Neural cell (in vitro differentiated cells): ENCODE data around the gene CADPS2. TPM values are rescaled to one million over a fixed set of nuclear protein-coding genes. Genes with fewer than 3 reads are reported as not detected.

Experiments
- H2AFZ ChIP-seq: fragments of 200-600, 300-800 bp; sonication (generic), shearing (Covaris generic); 2 replicates; pipeline ENCODE4 v1.6.0; 2014; ENCODE audit warnings: low read depth, mild to moderate bottlenecking, antibody characterized with exemption, low read length, moderate library complexity
- H3F3A ChIP-seq: fragments of 200-600 bp; shearing (Covaris generic); 2 replicates; pipeline ENCODE4 v1.6.1; 2016; ENCODE audit warnings: mild to moderate bottlenecking, moderate library complexity, mixed read lengths, antibody characterized with exemption, low read length; ENCODE audit not compliant: insufficient read depth, poor library complexity, severe bottlenecking
- H3K27ac ChIP-seq: fragments of 200-600, 300-800 bp; sonication (generic), shearing (Covaris generic); 2 replicates; pipeline ENCODE4 v1.5.1; 2014; ENCODE audit warnings: mild to moderate bottlenecking, low read length, moderate library complexity
- H3K27me3 ChIP-seq: fragments of 300-800, 200-600 bp; sonication (generic), shearing (Covaris generic); 2 replicates; pipeline ENCODE4 v1.6.0; 2014; ENCODE audit warnings: mild to moderate bottlenecking, low read depth, low read length, moderate library complexity; ENCODE audit not compliant: insufficient read depth
- H3K36me3 ChIP-seq: fragments of 300-800, 200-600 bp; sonication (generic), shearing (Covaris generic); 2 replicates; pipeline ENCODE4 v1.5.1; 2014; ENCODE audit warnings: mild to moderate bottlenecking, antibody characterized with exemption, low read length, moderate library complexity; ENCODE audit not compliant: insufficient read depth
- H3K4me2 ChIP-seq: fragments of 300-800, 200-600 bp; sonication (generic), shearing (Covaris generic); 2 replicates; pipeline ENCODE4 v1.6.0; 2014; ENCODE audit warnings: mild to moderate bottlenecking, low read length
- H3K4me3 ChIP-seq: fragments of 300-800, 200-600 bp; sonication (generic), shearing (Covaris generic); 2 replicates; pipeline ENCODE4 v1.5.1; 2014; ENCODE audit warnings: mild to moderate bottlenecking, low read length, moderate library complexity
- H3K79me2 ChIP-seq: fragments of 200-600 bp; shearing (Covaris generic); replicated peaks from 2 replicates; pipeline ENCODE4 v1.6.0; 2014; ENCODE audit warnings: mild to moderate bottlenecking, low read length, moderate library complexity; ENCODE audit not compliant: insufficient read depth
- H3K9ac ChIP-seq: fragments of 300-800, 200-600 bp; sonication (generic), shearing (Covaris generic); 2 replicates; pipeline ENCODE4 v1.6.1; 2016; ENCODE audit warnings: mild to moderate bottlenecking, low read length, mixed read lengths
- H3K9me2 ChIP-seq: fragments of 200-600 bp; shearing (Covaris generic); 2 replicates; pipeline ENCODE4 v1.6.1; 2016; ENCODE audit warnings: mild to moderate bottlenecking, low read length, mixed read lengths; ENCODE audit not compliant: insufficient read depth
- H3K9me3 ChIP-seq: fragments of 200-600, 300-800 bp; sonication (generic), shearing (Covaris generic); 2 replicates; pipeline ENCODE4 v1.6.1; 2016; ENCODE audit warnings: mild to moderate bottlenecking, mixed run types, low read length, moderate library complexity, mixed read lengths
- H4K20me1 ChIP-seq: fragments of 200-600 bp; shearing (Covaris generic); 2 replicates; pipeline ENCODE4 v1.6.1; 2016; ENCODE audit warnings: mild to moderate bottlenecking, mixed run types; ENCODE audit not compliant: insufficient read depth
- EP300 ChIP-seq: fragments of 450-650 bp; conservative IDR thresholded peaks from 2 replicates; pipeline ENCODE4 v1.6.1; 2014; ENCODE audit warnings: antibody characterized with exemption, mild to moderate bottlenecking, moderate library complexity; ENCODE audit not compliant: poor library complexity, severe bottlenecking
- EZH2 ChIP-seq: fragments of 200-600, 300-800 bp; shearing (Covaris generic), sonication (generic); IDR thresholded peaks from 2 replicates; pipeline ENCODE4 v1.6.1; 2014; ENCODE audit warnings: antibody characterized with exemption, low read length, borderline replicate concordance, mild to moderate bottlenecking; ENCODE audit not compliant: insufficient read depth, poor library complexity, severe bottlenecking
- MXI1 ChIP-seq: fragments of 450-650 bp; conservative IDR thresholded peaks from 2 replicates; pipeline ENCODE4 v1.6.1; 2014; ENCODE audit warnings: antibody characterized with exemption, mild to moderate bottlenecking; ENCODE audit not compliant: poor library complexity, severe bottlenecking
- POLR2AphosphoS5 ChIP-seq: IDR thresholded peaks from 2 replicates; pipeline ENCODE4 v1.6.1; 2012
- RAD21 ChIP-seq: fragments of 450-650 bp; conservative IDR thresholded peaks from 2 replicates; pipeline ENCODE4 v1.6.1; 2014; ENCODE audit warnings: antibody characterized with exemption, mild to moderate bottlenecking, moderate library complexity
- SMC3 ChIP-seq: fragments of 450-650 bp; conservative IDR thresholded peaks from 2 replicates; pipeline ENCODE4 v1.6.1; 2014; ENCODE audit warnings: antibody characterized with exemption, mild to moderate bottlenecking, moderate library complexity; ENCODE audit not compliant: poor library complexity
- TAF1 ChIP-seq: IDR thresholded peaks from 2 replicates; pipeline ENCODE4 v1.6.1; 2012; ENCODE audit warnings: low read depth
- polyA plus RNA-seq: library from polyadenylated mRNA; depleted of rRNA; stranded (reverse); fragments of >200 nt; gene quantifications from 2 replicates; pipeline ENCODE4 v1.2.3, GENCODE V29; 2014
- TF ChIP-seq, protein P1 (sequence below): fragments of 450-650 bp; IDR thresholded peaks from 2 replicates; pipeline ENCODE4 v1.5.1; 2014; ENCODE audit warnings: antibody characterized with exemption, mild to moderate bottlenecking, moderate library complexity; ENCODE audit not compliant: poor library complexity, severe bottlenecking
- TF ChIP-seq, protein P2 (sequence below): IDR thresholded peaks from 2 replicates; pipeline ENCODE4 v1.6.1; 2012; ENCODE audit warnings: borderline replicate concordance

Gene CADPS2
- polyA plus RNA-seq, 1 donor from 2014 or later: 5.9 TPM

DNA sequence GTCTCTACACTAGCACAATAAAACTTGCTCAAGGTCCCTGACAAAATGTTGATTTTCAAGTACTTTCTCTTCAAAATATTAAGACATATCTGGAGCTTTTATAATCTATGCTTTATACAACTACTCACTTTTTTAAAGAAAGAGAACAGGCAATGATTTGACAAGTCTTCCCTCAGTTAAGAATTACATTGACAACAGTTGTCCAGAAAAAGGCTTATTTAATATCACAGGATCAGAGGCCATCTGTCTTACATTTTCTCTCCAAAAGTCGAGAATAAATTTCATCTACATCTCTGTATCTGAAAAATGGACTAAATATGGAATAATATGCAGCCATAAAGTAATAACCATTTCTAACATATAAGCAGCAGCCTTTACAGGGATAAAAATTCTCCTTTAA is 175.3 kb downstream of the CADPS2 start:
- no peaks in the 10 kb centered on the region for H4K20me1 ChIP-seq
- TF ChIP-seq POLR2AphosphoS5 (no peak), TAF1 (no peak), RAD21 (no peak), SMC3 (no peak), MXI1 (no peak), EZH2 (no peak), EP300 (no peak)
- TF ChIP-seq, protein P1, sequence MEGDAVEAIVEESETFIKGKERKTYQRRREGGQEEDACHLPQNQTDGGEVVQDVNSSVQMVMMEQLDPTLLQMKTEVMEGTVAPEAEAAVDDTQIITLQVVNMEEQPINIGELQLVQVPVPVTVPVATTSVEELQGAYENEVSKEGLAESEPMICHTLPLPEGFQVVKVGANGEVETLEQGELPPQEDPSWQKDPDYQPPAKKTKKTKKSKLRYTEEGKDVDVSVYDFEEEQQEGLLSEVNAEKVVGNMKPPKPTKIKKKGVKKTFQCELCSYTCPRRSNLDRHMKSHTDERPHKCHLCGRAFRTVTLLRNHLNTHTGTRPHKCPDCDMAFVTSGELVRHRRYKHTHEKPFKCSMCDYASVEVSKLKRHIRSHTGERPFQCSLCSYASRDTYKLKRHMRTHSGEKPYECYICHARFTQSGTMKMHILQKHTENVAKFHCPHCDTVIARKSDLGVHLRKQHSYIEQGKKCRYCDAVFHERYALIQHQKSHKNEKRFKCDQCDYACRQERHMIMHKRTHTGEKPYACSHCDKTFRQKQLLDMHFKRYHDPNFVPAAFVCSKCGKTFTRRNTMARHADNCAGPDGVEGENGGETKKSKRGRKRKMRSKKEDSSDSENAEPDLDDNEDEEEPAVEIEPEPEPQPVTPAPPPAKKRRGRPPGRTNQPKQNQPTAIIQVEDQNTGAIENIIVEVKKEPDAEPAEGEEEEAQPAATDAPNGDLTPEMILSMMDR: no peak
- TF ChIP-seq, protein P2, sequence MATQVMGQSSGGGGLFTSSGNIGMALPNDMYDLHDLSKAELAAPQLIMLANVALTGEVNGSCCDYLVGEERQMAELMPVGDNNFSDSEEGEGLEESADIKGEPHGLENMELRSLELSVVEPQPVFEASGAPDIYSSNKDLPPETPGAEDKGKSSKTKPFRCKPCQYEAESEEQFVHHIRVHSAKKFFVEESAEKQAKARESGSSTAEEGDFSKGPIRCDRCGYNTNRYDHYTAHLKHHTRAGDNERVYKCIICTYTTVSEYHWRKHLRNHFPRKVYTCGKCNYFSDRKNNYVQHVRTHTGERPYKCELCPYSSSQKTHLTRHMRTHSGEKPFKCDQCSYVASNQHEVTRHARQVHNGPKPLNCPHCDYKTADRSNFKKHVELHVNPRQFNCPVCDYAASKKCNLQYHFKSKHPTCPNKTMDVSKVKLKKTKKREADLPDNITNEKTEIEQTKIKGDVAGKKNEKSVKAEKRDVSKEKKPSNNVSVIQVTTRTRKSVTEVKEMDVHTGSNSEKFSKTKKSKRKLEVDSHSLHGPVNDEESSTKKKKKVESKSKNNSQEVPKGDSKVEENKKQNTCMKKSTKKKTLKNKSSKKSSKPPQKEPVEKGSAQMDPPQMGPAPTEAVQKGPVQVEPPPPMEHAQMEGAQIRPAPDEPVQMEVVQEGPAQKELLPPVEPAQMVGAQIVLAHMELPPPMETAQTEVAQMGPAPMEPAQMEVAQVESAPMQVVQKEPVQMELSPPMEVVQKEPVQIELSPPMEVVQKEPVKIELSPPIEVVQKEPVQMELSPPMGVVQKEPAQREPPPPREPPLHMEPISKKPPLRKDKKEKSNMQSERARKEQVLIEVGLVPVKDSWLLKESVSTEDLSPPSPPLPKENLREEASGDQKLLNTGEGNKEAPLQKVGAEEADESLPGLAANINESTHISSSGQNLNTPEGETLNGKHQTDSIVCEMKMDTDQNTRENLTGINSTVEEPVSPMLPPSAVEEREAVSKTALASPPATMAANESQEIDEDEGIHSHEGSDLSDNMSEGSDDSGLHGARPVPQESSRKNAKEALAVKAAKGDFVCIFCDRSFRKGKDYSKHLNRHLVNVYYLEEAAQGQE: no peak
- H3F3A ChIP-seq: no peaks in the 10 kb centered on the region
- no peaks in the 10 kb centered on the region for H3K36me3 ChIP-seq
- no peak overlapping the region for H2AFZ ChIP-seq
- no peak overlapping the region for H3K27ac ChIP-seq
- no peak overlapping the region for H3K9ac ChIP-seq
- H3K4me3 ChIP-seq: no peak overlapping the region
- H3K27me3 ChIP-seq: no peaks in the 10 kb centered on the region
- no peaks in the 10 kb centered on the region for H3K79me2 ChIP-seq
- no peaks in the 10 kb centered on the region for H3K9me2 ChIP-seq
- no peaks in the 10 kb centered on the region for H3K9me3 ChIP-seq
- H3K4me2 ChIP-seq: no peak overlapping the region

DNA sequence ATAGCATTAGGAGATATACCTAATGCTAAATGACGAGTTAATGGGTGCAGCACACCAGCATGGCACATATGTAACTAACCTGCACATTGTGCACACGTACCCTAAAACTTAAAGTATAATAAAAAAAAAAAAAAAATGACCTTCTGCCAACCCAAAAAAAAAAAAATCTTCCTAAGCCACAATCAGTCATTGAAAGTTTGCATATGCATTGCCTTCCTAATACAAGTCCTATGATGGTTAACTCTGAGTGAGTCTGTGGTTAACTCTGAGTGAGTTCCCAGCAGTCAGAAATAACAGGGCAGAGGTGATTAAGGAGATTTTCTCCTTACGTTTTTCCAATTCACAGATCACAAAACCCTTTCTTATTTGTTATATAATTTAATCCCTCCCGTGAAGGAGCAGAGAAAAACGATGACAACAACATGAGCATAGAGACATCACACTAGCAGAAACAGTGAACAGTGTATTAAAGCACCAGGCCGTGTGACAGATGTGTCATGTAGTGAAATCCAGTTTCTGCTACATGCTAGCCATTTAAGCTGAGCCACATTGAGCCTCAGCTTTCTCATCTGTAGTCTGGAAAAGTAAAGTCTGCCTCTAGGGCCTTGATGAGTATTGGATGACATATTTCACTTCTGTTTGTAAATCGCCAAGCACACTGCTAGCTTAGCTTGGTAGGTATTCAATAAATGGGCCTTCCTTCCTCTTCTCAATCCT is 176.2 kb downstream of the CADPS2 start:
- H3K9me2 ChIP-seq: no peaks in the 10 kb centered on the region
- H4K20me1 ChIP-seq: no peaks in the 10 kb centered on the region
- H3K9me3 ChIP-seq: no peaks in the 10 kb centered on the region
- H3K27ac ChIP-seq: no peak overlapping the region
- no peak overlapping the region for H3K4me3 ChIP-seq
- TF ChIP-seq POLR2AphosphoS5 (no peak), MXI1 (no peak), TAF1 (no peak), EP300 (no peak), SMC3 (no peak)
- TF ChIP-seq, protein P2: no peak
- TF ChIP-seq, protein P1: no peak
- no peaks in the 10 kb centered on the region for H3F3A ChIP-seq
- H2AFZ ChIP-seq: no peak overlapping the region
- H3K27me3 ChIP-seq: no peaks in the 10 kb centered on the region
- H3K9ac ChIP-seq: no peak overlapping the region
- H3K4me2 ChIP-seq: no peak overlapping the region
- H3K36me3 ChIP-seq: no peaks in the 10 kb centered on the region
- H3K79me2 ChIP-seq: no peaks in the 10 kb centered on the region
